Naive thymus-derived CD4-positive, alpha-beta T cell (primary cell): Measurements from ENCODE around the gene FAM193A. TPM values are rescaled to one million over a fixed set of nuclear protein-coding genes. Genes with fewer than 3 reads are reported as not detected.

ENCODE experiments used
- ATAC-seq: fragments of 150-1000 bp; cut with Tn5 transposase; 2 replicates; pipeline ENCODE4 v1.10.0; 2021; ENCODE audit warnings: mild to moderate bottlenecking, moderate library complexity
- CTCF ChIA-PET: fragments of 350-600 bp; sonication (Branson Sonifier 250); formaldehyde crosslinking; loops from one replicate; lab custom pipeline; 2021; ENCODE audit warnings: antibody characterized with exemption; lab: Charles Lee
- POLR2A ChIA-PET: fragments of 350-600 bp; sonication (Branson Sonifier 250); formaldehyde crosslinking; loops from one replicate; lab custom pipeline; 2021; ENCODE audit warnings: antibody characterized with exemption, inconsistent platforms; lab: Charles Lee
- DNase-seq, 9 donors: peaks; one replicate each; pipeline versions ENCODE4 v3.0.0 to v3.0.0-alpha.2; 2020 to 2022; ENCODE audit warnings: mixed read lengths in 1 of 9
- H3K27ac ChIP-seq: one replicate; pipeline ENCODE4 v1.7.0; 2013; ENCODE audit warnings: mild to moderate bottlenecking, low read depth, low read length, moderate library complexity
- H3K27me3 ChIP-seq, 2 donors: one replicate each; pipeline ENCODE4 v1.7.0; 2013; ENCODE audit warnings: low read length in 2 of 2, mild to moderate bottlenecking in 2 of 2, moderate library complexity in 2 of 2; ENCODE audit not compliant: control insufficient read depth in 2 of 2, insufficient read depth in 2 of 2
- H3K36me3 ChIP-seq, 3 experiments: 1 replicate in 2 of 3; 2 replicates in 1 of 3; pipeline ENCODE4 v1.7.0; 2013; ENCODE audit warnings: low read length in 3 of 3, mild to moderate bottlenecking in 3 of 3, moderate library complexity in 1 of 3; ENCODE audit not compliant: insufficient read depth in 3 of 3, control insufficient read depth in 2 of 3
- H3K4me1 ChIP-seq, 2 donors: one replicate each; pipeline ENCODE4 v1.7.0; 2013; ENCODE audit warnings: low read length in 2 of 2, mild to moderate bottlenecking in 2 of 2, moderate library complexity in 1 of 2; ENCODE audit not compliant: control insufficient read depth in 2 of 2, insufficient read depth in 2 of 2
- H3K4me3 ChIP-seq: 2 replicates; pipeline ENCODE4 v1.7.0; 2013; ENCODE audit warnings: mild to moderate bottlenecking, low read length
- H3K9me3 ChIP-seq, 3 experiments: 1 replicate in 2 of 3; 2 replicates in 1 of 3; pipeline ENCODE4 v1.7.0; 2013; ENCODE audit warnings: low read length in 3 of 3; ENCODE audit not compliant: control insufficient read depth in 2 of 3
- H3K27ac Mint-ChIP-seq, 9 donors: one replicate each; pipeline ENCODE4 v1.8.0; 2020 to 2022; ENCODE audit warnings: mixed read lengths in 9 of 9, mild to moderate bottlenecking in 8 of 9, moderate library complexity in 5 of 9, inconsistent platforms in 2 of 9
- H3K27me3 Mint-ChIP-seq, 5 donors: one replicate each; pipeline ENCODE4 v1.8.0; 2021 to 2022; ENCODE audit warnings: mixed read lengths in 5 of 5, mild to moderate bottlenecking in 1 of 5
- H3K36me3 Mint-ChIP-seq, 5 donors: one replicate each; pipeline ENCODE4 v1.8.0; 2020 to 2022; ENCODE audit warnings: mixed read lengths in 5 of 5, mild to moderate bottlenecking in 3 of 5, inconsistent platforms in 1 of 5
- H3K4me1 Mint-ChIP-seq, 7 donors: one replicate each; pipeline ENCODE4 v1.8.0; 2020 to 2022; ENCODE audit warnings: mixed read lengths in 7 of 7, mild to moderate bottlenecking in 3 of 7, inconsistent platforms in 1 of 7
- H3K4me3 Mint-ChIP-seq, 10 donors: one replicate each; pipeline ENCODE4 v1.8.0; 2020 to 2022; ENCODE audit warnings: mild to moderate bottlenecking in 10 of 10, mixed read lengths in 10 of 10, moderate library complexity in 6 of 10, inconsistent platforms in 2 of 10
- H3K9me3 Mint-ChIP-seq, 11 donors: one replicate each; pipeline ENCODE4 v1.8.0; 2020 to 2022; ENCODE audit warnings: mixed read lengths in 11 of 11, mild to moderate bottlenecking in 4 of 11, inconsistent platforms in 1 of 11, moderate library complexity in 1 of 11
- intact Hi-C, 2 donors: fragments of 100-400 bp; cut with micrococcal nuclease; formaldehyde crosslinking; loops; one replicate each; pipeline ENCODE4 v1.15.1; 2023
- polyA plus RNA-seq, 2 donors: library from polyadenylated mRNA; unstranded; fragments of 300-500 nt; fragmentation: Illumina TruSeq; gene quantifications; one replicate each; pipeline ENCODE4 v1.2.3, GENCODE V29; 2021
- total RNA-seq, 6 experiments: library from RNA in 5 of 6; stranded (reverse) in 5 of 6; gene quantifications; 1 replicate in 5 of 6; 2 replicates in 1 of 6; pipeline ENCODE4 v1.2.3 and lab custom pipeline; 2021 to 2026

Gene FAM193A
- total and polyA plus RNA-seq, 7 experiments from 2014 or later: 2.2 to 47.2 (median 39.8) TPM

DNA sequence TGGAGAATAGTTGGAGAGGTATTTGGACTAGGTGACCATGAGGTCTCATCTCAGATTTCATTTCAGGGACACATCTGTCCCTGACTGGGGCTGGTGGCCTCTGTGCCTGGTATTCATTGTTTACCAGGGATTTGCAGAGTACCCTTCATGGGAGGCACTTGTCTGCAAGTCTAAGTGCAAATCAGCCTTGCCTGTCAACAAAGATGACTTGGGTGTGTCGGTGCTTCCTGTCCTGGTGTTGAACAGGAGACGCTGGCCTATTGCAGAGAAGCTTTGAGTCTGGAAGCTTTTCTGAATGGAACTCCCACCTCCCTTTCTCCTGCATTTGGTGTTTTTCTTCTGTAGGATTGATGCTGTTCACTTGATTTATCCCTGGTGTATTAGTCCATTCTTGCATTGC, 115.6 kb downstream of the FAM193A start:
- H3K4me3 ChIP-seq: no peak overlapping the region
- peaks cover 0 to 10% of the 10 kb centered on the region in 2 donors for H3K4me1 ChIP-seq
- peaks cover 0 to 32% (median 7%) of the 10 kb centered on the region in 5 donors for H3K36me3 Mint-ChIP-seq
- ATAC-seq: no peak
- H3K36me3 ChIP-seq: peaks cover 4 to 41% (median 5%) of the 10 kb centered on the region in 3 experiments
- peak in 2 of 9 donors; percentile 3 to 13 for DNase-seq
- peak overlapping the region in 7 of 10 donors; percentile 9 to 57 (median 35) for H3K4me3 Mint-ChIP-seq
- H3K9me3 ChIP-seq: no peaks in the 10 kb centered on the region
- CTCF ChIA-PET: no interaction called here
- H3K9me3 Mint-ChIP-seq: peaks cover 0 to 2% (median 0%) of the 10 kb centered on the region in 11 donors
- no peak overlapping the region for H3K27ac ChIP-seq
- H3K4me1 Mint-ChIP-seq: peaks cover 17 to 26% (median 23%) of the 10 kb centered on the region in 7 donors
- intact Hi-C loops: no loop called here
- POLR2A ChIA-PET: no interaction called here
- H3K27me3 ChIP-seq: no peaks in the 10 kb centered on the region
- H3K27ac Mint-ChIP-seq: peak overlapping the region in 8 of 9 donors; percentile 43 to 88 (median 82)
- no peaks in the 10 kb centered on the region for H3K27me3 Mint-ChIP-seq

GRCh38 chr4:2652415-2653160, 116.1 kb downstream of the FAM193A start:
- no peaks in the 10 kb centered on the region for H3K27me3 ChIP-seq
- H3K36me3 ChIP-seq: peaks cover 4 to 41% (median 5%) of the 10 kb centered on the region in 3 experiments
- Mint-ChIP-seq H3K4me1 (peaks cover 15 to 26% (median 23%) of the 10 kb centered on the region in 7 donors), H3K36me3 (peaks cover 0 to 31% (median 11%) of the 10 kb centered on the region in 5 donors), H3K4me3 (peak overlapping the region in 6 of 10 donors; percentile 9 to 57 (median 30)), H3K27ac (peak overlapping the region; percentile 43 to 88 (median 80)), H3K27me3 (no peaks in the 10 kb centered on the region), H3K9me3 (peaks cover 0 to 2% (median 0%) of the 10 kb centered on the region in 11 donors)
- DNase-seq (no peak), ATAC-seq (no peak)
- no peaks in the 10 kb centered on the region for H3K9me3 ChIP-seq
- POLR2A ChIA-PET: no interaction called here
- no peak overlapping the region for H3K4me3 ChIP-seq
- CTCF ChIA-PET: no interaction called here
- intact Hi-C loops: no loop called here
- peaks cover 0 to 10% of the 10 kb centered on the region in 2 donors for H3K4me1 ChIP-seq
- no peak overlapping the region for H3K27ac ChIP-seq

GRCh38 chr4:2660596-2661211, 124.3 kb downstream of the FAM193A start:
- H3K4me3 ChIP-seq: no peak overlapping the region
- Mint-ChIP-seq H3K9me3 (no peaks in the 10 kb centered on the region), H3K4me1 (peaks cover 0 to 9% (median 6%) of the 10 kb centered on the region in 7 donors), H3K4me3 (no peak overlapping the region), H3K27me3 (no peaks in the 10 kb centered on the region), H3K36me3 (peaks cover 21 to 55% (median 45%) of the 10 kb centered on the region in 5 donors), H3K27ac (peak overlapping the region in 1 of 9 donors; percentile 29)
- no peaks in the 10 kb centered on the region for H3K9me3 ChIP-seq
- ChIA-PET POLR2A (no interaction called here), CTCF (no interaction called here)
- H3K4me1 ChIP-seq: no peaks in the 10 kb centered on the region
- ATAC-seq: no peak
- intact Hi-C loops: no loop called here
- no peak overlapping the region for H3K27ac ChIP-seq
- no peak for DNase-seq
- no peaks in the 10 kb centered on the region for H3K27me3 ChIP-seq
- peaks cover 6 to 64% (median 9%) of the 10 kb centered on the region in 3 experiments for H3K36me3 ChIP-seq

DNA sequence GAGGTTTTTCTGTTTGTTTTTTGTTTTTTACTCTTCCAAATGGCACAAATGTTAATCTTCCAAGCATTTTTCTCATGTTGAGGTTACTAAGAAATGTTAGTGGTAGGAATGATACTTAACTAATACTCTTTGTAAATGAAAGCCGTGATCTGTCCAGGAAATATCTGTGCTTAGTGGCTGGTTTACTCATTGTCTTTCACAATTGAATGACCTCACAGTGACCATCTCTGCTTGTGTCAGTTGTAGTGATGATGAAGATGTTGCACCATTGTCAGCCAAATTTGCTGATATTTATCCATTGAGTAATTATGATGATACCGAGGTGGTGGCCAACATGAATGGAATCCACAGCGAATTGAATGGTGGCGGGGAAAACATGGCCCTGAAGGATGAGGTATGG, 126.2 kb downstream of the FAM193A start:
- H3K36me3 ChIP-seq: peaks cover 6 to 59% (median 9%) of the 10 kb centered on the region in 3 experiments

DNA sequence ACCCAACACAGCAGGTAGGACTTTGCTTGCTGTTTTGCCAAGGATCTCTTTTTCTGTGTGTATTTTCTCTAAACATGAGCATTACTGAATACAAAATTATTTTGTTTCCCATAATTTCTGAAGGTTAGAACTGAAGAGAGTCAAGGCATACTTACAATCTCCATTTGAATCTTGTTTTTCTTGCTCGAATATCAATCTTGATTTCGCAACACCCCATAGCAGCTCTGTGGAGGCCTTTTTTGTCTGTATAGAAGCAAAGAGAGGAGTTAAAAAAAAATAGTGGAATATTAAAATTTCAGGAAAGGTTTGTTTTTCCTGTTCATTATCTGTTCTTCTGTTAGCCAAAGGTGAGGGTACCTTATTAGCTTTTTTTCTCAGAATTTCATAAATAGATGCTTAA, 126.8 kb downstream of the FAM193A start:
- Histone ChIP-seq H3K4me1 (peaks cover 0 to 7% of the 10 kb centered on the region in 2 donors), H3K9me3 (no peaks in the 10 kb centered on the region), H3K27ac (no peak overlapping the region), H3K36me3 (peaks cover 3 to 52% (median 9%) of the 10 kb centered on the region in 3 experiments), H3K4me3 (no peak overlapping the region), H3K27me3 (no peaks in the 10 kb centered on the region)
- CTCF ChIA-PET: no interaction called here
- intact Hi-C loops: no loop called here
- DNase-seq (no peak), ATAC-seq (no peak)
- Mint-ChIP-seq H3K4me1 (peaks cover 10 to 32% (median 24%) of the 10 kb centered on the region in 7 donors), H3K27me3 (no peaks in the 10 kb centered on the region), H3K27ac (peak overlapping the region in 4 of 9 donors; percentile 1 to 36 (median 12)), H3K9me3 (no peaks in the 10 kb centered on the region), H3K4me3 (no peak overlapping the region), H3K36me3 (peaks cover 21 to 58% (median 34%) of the 10 kb centered on the region in 5 donors)
- POLR2A ChIA-PET: no interaction called here

More for the DNA sequence above, 126.2 kb downstream of the FAM193A start:
- no peak for DNase-seq
- peaks cover 21 to 62% (median 41%) of the 10 kb centered on the region in 5 donors for H3K36me3 Mint-ChIP-seq
- peaks cover 8 to 28% (median 23%) of the 10 kb centered on the region in 7 donors for H3K4me1 Mint-ChIP-seq
- ATAC-seq: peak; percentile 41
- Histone ChIP-seq H3K9me3 (no peaks in the 10 kb centered on the region), H3K4me1 (peaks cover 0 to 7% of the 10 kb centered on the region in 2 donors), H3K27ac (no peak overlapping the region), H3K4me3 (no peak overlapping the region), H3K27me3 (no peaks in the 10 kb centered on the region)
- H3K4me3 Mint-ChIP-seq: no peak overlapping the region
- no peaks in the 10 kb centered on the region for H3K27me3 Mint-ChIP-seq
- intact Hi-C loops: no loop called here
- ChIA-PET CTCF (no interaction called here), POLR2A (no interaction called here)
- no peak overlapping the region for H3K27ac Mint-ChIP-seq
- no peaks in the 10 kb centered on the region for H3K9me3 Mint-ChIP-seq

DNA sequence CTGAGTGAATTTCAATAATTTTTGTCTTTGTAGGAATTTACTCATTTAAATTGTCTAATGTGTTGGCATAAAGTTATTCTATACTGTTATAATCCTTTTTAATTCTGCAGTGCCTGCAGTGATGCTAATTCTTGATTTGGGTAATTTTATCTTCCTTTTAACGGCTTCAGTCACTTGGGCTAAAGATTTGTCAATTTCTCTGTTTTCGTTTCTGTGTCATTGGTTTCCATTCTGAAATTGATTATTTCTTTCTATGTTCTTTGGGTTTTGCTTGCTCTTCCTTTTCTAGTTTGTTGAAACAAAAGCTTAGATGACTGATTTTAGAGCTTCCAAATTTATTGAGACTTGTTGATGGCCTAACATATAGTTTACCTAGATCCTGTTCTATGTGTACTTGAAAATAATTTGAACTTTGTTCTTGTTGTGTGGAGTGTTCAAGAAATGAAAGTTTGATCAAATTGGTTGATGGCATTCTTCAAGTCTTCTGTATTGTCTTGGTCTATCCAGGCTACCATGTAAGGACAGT, 130.3 kb downstream of the FAM193A start:
- Histone ChIP-seq H3K4me1 (peaks cover 0 to 7% of the 10 kb centered on the region in 2 donors), H3K4me3 (no peak overlapping the region), H3K36me3 (peaks cover 0 to 39% (median 3%) of the 10 kb centered on the region in 3 experiments), H3K27me3 (no peaks in the 10 kb centered on the region), H3K27ac (peak overlapping the region; percentile 49), H3K9me3 (no peaks in the 10 kb centered on the region)
- POLR2A ChIA-PET: no interaction called here
- CTCF ChIA-PET: interaction anchor here (0.6 kb wide), 1 partner anchor 340 kb away, joined by 3 read pairs; no protein-coding TSS in a partner anchor
- Mint-ChIP-seq H3K27ac (peak overlapping the region; percentile 47 to 86 (median 69)), H3K4me3 (peak overlapping the region in 9 of 10 donors; percentile 16 to 83 (median 73)), H3K36me3 (peaks cover 15 to 46% (median 34%) of the 10 kb centered on the region in 5 donors), H3K27me3 (no peaks in the 10 kb centered on the region), H3K4me1 (peaks cover 19 to 53% (median 31%) of the 10 kb centered on the region in 7 donors), H3K9me3 (no peaks in the 10 kb centered on the region)
- ATAC-seq (no peak), DNase-seq (no peak)
- intact Hi-C loops: no loop called here
